A549 (cell line): Measurements from ENCODE around the gene CUEDC2.

Source experiments
- BCL3 ChIP-seq: fragments of >200 bp; sonication (Bioruptor Twin); formaldehyde crosslinking; IDR thresholded peaks from 3 replicates; pipeline ENCODE4 v1.6.1; 2016
- ESRRA ChIP-seq: fragments of 150-350 bp; IDR thresholded peaks from 2 replicates; pipeline ENCODE4 v1.6.1; 2014; ENCODE audit warnings: mild to moderate bottlenecking, low read length, borderline replicate concordance
- HDAC2 ChIP-seq: fragments of 200-600 bp; sonication (generic); IDR thresholded peaks from 2 replicates; pipeline ENCODE4 v1.6.1; 2016
- JUNB ChIP-seq: fragments of >200 bp; sonication (Bioruptor Twin); formaldehyde crosslinking; IDR thresholded peaks from 2 replicates; pipeline ENCODE4 v1.6.1; 2016
- KDM5A ChIP-seq: fragments of 200-600 bp; sonication (generic); IDR thresholded peaks from 2 replicates; pipeline ENCODE4 v1.6.1; 2016; ENCODE audit warnings: antibody characterized with exemption, mild to moderate bottlenecking
- PHF8 ChIP-seq: fragments of 200-600 bp; sonication (generic); IDR thresholded peaks from 2 replicates; pipeline ENCODE4 v1.6.1; 2016; ENCODE audit warnings: low read depth, mild to moderate bottlenecking, antibody characterized with exemption, moderate library complexity, borderline replicate concordance
- POLR2AphosphoS2 ChIP-seq: conservative IDR thresholded peaks from 2 replicates; pipeline ENCODE4 v1.6.1; 2012; ENCODE audit warnings: low read length, improper control_type of control experiment, inconsistent platforms
- RAD21 ChIP-seq, 2 experiments: fragments of >200 bp in 1 of 2; sonication (Bioruptor Twin) in 1 of 2; formaldehyde crosslinking in 1 of 2; IDR thresholded peaks in 1 of 2; conservative IDR thresholded peaks in 1 of 2; 2 replicates in 1 of 2; 3 replicates in 1 of 2; pipeline ENCODE4 v1.6.1; 2012 to 2018; ENCODE audit warnings: inconsistent platforms in 1 of 2
- REST ChIP-seq: fragments of 200-600 bp; sonication (generic); IDR thresholded peaks from 2 replicates; pipeline ENCODE4 v1.6.1; 2016; ENCODE audit warnings: antibody characterized with exemption, mild to moderate bottlenecking, moderate library complexity
- RFX5 ChIP-seq: fragments of 450-650 bp; IDR thresholded peaks from 2 replicates; pipeline ENCODE4 v1.7.1; 2014; ENCODE audit warnings: antibody characterized with exemption, mild to moderate bottlenecking, moderate library complexity
- ZC3H11A ChIP-seq: fragments of 450-650 bp; IDR thresholded peaks from 2 replicates; pipeline ENCODE4 v1.6.1; 2014; ENCODE audit warnings: antibody characterized with exemption, mild to moderate bottlenecking
- ZFP36 ChIP-seq: fragments of 450-650 bp; IDR thresholded peaks from 2 replicates; pipeline ENCODE4 v1.6.1; 2014; ENCODE audit warnings: borderline replicate concordance; ENCODE audit not compliant: partially characterized antibody
- TF ChIP-seq, protein P1 (sequence below): fragments of 250-450 bp; sonication (Bioruptor Pico); IDR thresholded peaks from 2 replicates; pipeline ENCODE4 v1.5.0; 2021; ENCODE audit warnings: mild to moderate bottlenecking, moderate library complexity, borderline replicate concordance
- TF ChIP-seq, protein P2 (sequence below): fragments of >200 bp; sonication (Bioruptor Twin); formaldehyde crosslinking; IDR thresholded peaks from 3 replicates; pipeline ENCODE4 v1.5.1; 2016

- TF ChIP-seq BCL3 (no peak), RAD21 (conservative IDR thresholded peaks at IDR 0.05 in 1 of 2, IDR thresholded peaks at IDR 0.05 in 1 of 2) (no peak), HDAC2 (no peak), REST (no peak; the same call in 1 of the 2 replicates), RFX5 (no peak), ZC3H11A (no peak), KDM5A (no peak), PHF8 (peak; percentile 25; the same call in 1 of the 2 replicates), ZFP36 (no peak), JUNB (no peak), ESRRA (no peak), POLR2AphosphoS2 (no peak)
- TF ChIP-seq, protein P1, sequence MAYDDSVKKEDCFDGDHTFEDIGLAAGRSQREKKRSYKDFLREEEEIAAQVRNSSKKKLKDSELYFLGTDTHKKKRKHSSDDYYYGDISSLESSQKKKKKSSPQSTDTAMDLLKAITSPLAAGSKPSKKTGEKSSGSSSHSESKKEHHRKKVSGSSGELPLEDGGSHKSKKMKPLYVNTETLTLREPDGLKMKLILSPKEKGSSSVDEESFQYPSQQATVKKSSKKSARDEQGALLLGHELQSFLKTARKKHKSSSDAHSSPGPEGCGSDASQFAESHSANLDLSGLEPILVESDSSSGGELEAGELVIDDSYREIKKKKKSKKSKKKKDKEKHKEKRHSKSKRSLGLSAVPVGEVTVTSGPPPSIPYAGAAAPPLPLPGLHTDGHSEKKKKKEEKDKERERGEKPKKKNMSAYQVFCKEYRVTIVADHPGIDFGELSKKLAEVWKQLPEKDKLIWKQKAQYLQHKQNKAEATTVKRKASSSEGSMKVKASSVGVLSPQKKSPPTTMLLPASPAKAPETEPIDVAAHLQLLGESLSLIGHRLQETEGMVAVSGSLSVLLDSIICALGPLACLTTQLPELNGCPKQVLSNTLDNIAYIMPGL = no peak
- TF ChIP-seq, protein P2, sequence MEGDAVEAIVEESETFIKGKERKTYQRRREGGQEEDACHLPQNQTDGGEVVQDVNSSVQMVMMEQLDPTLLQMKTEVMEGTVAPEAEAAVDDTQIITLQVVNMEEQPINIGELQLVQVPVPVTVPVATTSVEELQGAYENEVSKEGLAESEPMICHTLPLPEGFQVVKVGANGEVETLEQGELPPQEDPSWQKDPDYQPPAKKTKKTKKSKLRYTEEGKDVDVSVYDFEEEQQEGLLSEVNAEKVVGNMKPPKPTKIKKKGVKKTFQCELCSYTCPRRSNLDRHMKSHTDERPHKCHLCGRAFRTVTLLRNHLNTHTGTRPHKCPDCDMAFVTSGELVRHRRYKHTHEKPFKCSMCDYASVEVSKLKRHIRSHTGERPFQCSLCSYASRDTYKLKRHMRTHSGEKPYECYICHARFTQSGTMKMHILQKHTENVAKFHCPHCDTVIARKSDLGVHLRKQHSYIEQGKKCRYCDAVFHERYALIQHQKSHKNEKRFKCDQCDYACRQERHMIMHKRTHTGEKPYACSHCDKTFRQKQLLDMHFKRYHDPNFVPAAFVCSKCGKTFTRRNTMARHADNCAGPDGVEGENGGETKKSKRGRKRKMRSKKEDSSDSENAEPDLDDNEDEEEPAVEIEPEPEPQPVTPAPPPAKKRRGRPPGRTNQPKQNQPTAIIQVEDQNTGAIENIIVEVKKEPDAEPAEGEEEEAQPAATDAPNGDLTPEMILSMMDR = no peak
Observed at GRCh38 chr10:102395400-102396316, 36.7 kb downstream of the CUEDC2 start, which contains the start of gene NFKB2.
